Measurements from ENCODE around the gene C17orf114.

The C17orf114 gene

DNA sequence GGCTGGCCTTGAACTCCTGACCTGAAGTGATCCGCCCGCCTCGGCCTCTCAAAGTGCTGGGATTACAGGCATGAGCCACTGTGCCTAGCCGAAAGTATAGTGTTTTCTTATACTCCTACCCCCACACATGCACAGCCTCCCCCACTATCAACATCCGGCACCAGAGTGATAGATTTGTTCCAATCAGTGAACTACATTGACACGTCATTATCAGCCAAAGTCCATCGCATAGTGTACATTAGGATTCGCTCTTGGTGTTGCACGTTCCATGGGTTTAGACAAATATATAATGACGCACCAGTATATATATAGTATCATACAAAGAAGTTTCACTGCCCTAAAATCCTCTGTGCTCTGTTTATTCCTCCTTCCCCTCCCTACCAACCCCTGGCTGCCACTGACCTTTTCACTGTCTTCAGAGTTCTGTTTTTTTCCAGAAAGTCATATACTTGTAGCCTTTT, 42.3 kb downstream of the C17orf114 start (continued):
- TF ChIP-seq JDP2 (CRISPR knock-in tag; IDR thresholded peaks at IDR 0.05; ENCODE audit: borderline replicate concordance) = no peak
- 0 out of 2 replicates have a peak, but pooled peaks have one; percentile 59 for TF ChIP-seq ZNF766 (CRISPR knock-in tag; IDR thresholded peaks at IDR 0.05; ENCODE audit: borderline replicate concordance)
- peak; percentile 72; the same call in 1 of the 2 replicates for TF ChIP-seq THAP11 (CRISPR knock-in tag; IDR thresholded peaks at IDR 0.05)
- TF ChIP-seq HCFC1 (IDR thresholded peaks at IDR 0.05; ENCODE audit: low read depth, low read length) = no peak; the same call in 1 of the 2 replicates
- TF ChIP-seq KLF12 (CRISPR knock-in tag; IDR thresholded peaks at IDR 0.05; ENCODE audit: borderline replicate concordance) = no peak
- TF ChIP-seq NR1H2 (CRISPR knock-in tag; IDR thresholded peaks at IDR 0.05; ENCODE audit: borderline replicate concordance, low read depth) = no peak
- peak; percentile 81 for TF ChIP-seq SMYD3 (CRISPR knock-in tag; IDR thresholded peaks at IDR 0.05)
- no peak for TF ChIP-seq TAF15 (IDR thresholded peaks at IDR 0.05; ENCODE audit: low read depth, low read length, poor library complexity, severe bottlenecking)
- TF ChIP-seq LCORL (IDR thresholded peaks at IDR 0.05) = no peak; the same call in 1 of the 2 replicates
- TF ChIP-seq LCORL (CRISPR knock-in tag; IDR thresholded peaks at IDR 0.05) = peak; percentile 93
- TF ChIP-seq, protein P1, sequence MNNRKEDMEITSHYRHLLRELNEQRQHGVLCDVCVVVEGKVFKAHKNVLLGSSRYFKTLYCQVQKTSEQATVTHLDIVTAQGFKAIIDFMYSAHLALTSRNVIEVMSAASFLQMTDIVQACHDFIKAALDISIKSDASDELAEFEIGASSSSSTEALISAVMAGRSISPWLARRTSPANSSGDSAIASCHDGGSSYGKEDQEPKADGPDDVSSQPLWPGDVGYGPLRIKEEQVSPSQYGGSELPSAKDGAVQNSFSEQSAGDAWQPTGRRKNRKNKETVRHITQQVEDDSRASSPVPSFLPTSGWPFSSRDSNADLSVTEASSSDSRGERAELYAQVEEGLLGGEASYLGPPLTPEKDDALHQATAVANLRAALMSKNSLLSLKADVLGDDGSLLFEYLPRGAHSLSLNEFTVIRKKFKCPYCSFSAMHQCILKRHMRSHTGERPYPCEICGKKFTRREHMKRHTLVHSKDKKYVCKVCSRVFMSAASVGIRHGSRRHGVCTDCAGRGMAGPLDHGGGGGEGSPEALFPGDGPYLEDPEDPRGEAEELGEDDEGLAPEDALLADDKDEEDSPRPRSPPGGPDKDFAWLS (CRISPR knock-in tag; IDR thresholded peaks at IDR 0.05; ENCODE audit: borderline replicate concordance) = peak; percentile 35; the same call in 1 of the 2 replicates
- peak; percentile 75; the same call in 1 of the 2 replicates for TF ChIP-seq ZNF614 (CRISPR knock-in tag; IDR thresholded peaks at IDR 0.05; ENCODE audit: borderline replicate concordance)
- no peak for TF ChIP-seq ZNF180 (CRISPR knock-in tag; IDR thresholded peaks at IDR 0.05; ENCODE audit: borderline replicate concordance, low read depth)
- TF ChIP-seq, protein P2, sequence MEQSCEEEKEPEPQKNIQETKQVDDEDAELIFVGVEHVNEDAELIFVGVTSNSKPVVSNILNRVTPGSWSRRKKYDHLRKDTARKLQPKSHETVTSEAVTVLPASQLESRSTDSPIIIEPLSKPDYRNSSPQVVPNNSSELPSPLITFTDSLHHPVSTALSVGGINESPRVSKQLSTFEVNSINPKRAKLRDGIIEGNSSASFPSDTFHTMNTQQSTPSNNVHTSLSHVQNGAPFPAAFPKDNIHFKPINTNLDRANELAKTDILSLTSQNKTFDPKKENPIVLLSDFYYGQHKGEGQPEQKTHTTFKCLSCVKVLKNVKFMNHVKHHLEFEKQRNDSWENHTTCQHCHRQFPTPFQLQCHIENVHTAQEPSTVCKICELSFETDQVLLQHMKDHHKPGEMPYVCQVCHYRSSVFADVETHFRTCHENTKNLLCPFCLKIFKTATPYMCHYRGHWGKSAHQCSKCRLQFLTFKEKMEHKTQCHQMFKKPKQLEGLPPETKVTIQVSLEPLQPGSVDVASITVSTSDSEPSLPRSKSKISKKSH (CRISPR knock-in tag; IDR thresholded peaks at IDR 0.05; ENCODE audit: borderline replicate concordance) = no peak
- TF ChIP-seq, protein P3, sequence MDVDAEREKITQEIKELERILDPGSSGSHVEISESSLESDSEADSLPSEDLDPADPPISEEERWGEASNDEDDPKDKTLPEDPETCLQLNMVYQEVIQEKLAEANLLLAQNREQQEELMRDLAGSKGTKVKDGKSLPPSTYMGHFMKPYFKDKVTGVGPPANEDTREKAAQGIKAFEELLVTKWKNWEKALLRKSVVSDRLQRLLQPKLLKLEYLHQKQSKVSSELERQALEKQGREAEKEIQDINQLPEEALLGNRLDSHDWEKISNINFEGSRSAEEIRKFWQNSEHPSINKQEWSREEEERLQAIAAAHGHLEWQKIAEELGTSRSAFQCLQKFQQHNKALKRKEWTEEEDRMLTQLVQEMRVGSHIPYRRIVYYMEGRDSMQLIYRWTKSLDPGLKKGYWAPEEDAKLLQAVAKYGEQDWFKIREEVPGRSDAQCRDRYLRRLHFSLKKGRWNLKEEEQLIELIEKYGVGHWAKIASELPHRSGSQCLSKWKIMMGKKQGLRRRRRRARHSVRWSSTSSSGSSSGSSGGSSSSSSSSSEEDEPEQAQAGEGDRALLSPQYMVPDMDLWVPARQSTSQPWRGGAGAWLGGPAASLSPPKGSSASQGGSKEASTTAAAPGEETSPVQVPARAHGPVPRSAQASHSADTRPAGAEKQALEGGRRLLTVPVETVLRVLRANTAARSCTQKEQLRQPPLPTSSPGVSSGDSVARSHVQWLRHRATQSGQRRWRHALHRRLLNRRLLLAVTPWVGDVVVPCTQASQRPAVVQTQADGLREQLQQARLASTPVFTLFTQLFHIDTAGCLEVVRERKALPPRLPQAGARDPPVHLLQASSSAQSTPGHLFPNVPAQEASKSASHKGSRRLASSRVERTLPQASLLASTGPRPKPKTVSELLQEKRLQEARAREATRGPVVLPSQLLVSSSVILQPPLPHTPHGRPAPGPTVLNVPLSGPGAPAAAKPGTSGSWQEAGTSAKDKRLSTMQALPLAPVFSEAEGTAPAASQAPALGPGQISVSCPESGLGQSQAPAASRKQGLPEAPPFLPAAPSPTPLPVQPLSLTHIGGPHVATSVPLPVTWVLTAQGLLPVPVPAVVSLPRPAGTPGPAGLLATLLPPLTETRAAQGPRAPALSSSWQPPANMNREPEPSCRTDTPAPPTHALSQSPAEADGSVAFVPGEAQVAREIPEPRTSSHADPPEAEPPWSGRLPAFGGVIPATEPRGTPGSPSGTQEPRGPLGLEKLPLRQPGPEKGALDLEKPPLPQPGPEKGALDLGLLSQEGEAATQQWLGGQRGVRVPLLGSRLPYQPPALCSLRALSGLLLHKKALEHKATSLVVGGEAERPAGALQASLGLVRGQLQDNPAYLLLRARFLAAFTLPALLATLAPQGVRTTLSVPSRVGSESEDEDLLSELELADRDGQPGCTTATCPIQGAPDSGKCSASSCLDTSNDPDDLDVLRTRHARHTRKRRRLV (CRISPR knock-in tag; IDR thresholded peaks at IDR 0.05) = 0 out of 2 replicates have a peak, but pooled peaks have one; percentile 25
- TF ChIP-seq RBAK (CRISPR knock-in tag; IDR thresholded peaks at IDR 0.05) = no peak
- TF ChIP-seq KDM5A (IDR thresholded peaks at IDR 0.05; ENCODE audit: borderline replicate concordance, low read length) = no peak
- no peak for TF ChIP-seq SCMH1 (CRISPR knock-in tag; IDR thresholded peaks at IDR 0.05; ENCODE audit: borderline replicate concordance)
- TF ChIP-seq SP5 (CRISPR knock-in tag; IDR thresholded peaks at IDR 0.05; ENCODE audit: borderline replicate concordance, low read depth) = peak; percentile 78
- peak; percentile 19 for TF ChIP-seq ZNF292 (CRISPR knock-in tag; IDR thresholded peaks at IDR 0.05; ENCODE audit: borderline replicate concordance, low read depth)
- peak; percentile 96 for TF ChIP-seq RARA (CRISPR knock-in tag; IDR thresholded peaks at IDR 0.05)
- TF ChIP-seq RFX3 (CRISPR knock-in tag; IDR thresholded peaks at IDR 0.05) = no peak
- no peak for TF ChIP-seq REL (CRISPR knock-in tag; conservative IDR thresholded peaks at IDR 0.05)
